Vagina (tissue), 2 donors: ENCODE data around the gene CACNA2D1.

Experiments
- POLR2A ChIP-seq, 2 donors: fragments of 450-650 bp; IDR thresholded peaks; one replicate each; pipeline ENCODE4 v1.6.1; 2017; ENCODE audit warnings: antibody characterized with exemption in 2 of 2, mild to moderate bottlenecking in 2 of 2, moderate library complexity in 2 of 2
- POLR2AphosphoS5 ChIP-seq, 2 donors: sonication (generic); formaldehyde crosslinking; IDR thresholded peaks; one replicate each; pipeline ENCODE4 v1.9.0; 2017; ENCODE audit warnings: antibody characterized with exemption in 2 of 2, mild to moderate bottlenecking in 2 of 2, low read depth in 1 of 2; ENCODE audit not compliant: insufficient read depth in 1 of 2
- TF ChIP-seq, protein P1 (sequence below), 3 experiments: fragments of 450-650 bp in 2 of 3; fragments of 200-600 bp in 1 of 3; sonication (generic) in 1 of 3; IDR thresholded peaks; one replicate each; pipeline ENCODE4 v1.5.1; 2017 to 2019; ENCODE audit warnings: antibody characterized with exemption in 3 of 3, mild to moderate bottlenecking in 2 of 3, moderate library complexity in 2 of 3

DNA sequence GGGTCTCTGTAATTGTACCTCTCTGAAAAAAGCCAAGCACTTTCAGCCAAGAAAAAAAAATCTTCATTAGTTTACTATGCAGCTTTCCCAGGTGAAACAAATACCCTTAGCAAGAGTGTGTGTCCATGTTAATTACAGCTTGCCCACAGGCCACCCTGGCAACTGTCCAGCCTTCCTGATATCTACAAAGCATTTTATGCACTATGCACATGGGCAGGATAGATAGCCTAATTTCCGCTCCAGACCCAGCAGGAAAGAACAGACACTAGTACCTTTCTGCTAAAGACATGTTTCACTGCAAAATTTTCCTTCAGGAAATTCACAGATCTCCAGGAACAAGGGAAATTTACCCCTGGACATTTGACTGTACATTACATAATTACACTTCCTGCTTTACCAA lies 24.4 kb downstream of the CACNA2D1 start:
- TF ChIP-seq, protein P1, sequence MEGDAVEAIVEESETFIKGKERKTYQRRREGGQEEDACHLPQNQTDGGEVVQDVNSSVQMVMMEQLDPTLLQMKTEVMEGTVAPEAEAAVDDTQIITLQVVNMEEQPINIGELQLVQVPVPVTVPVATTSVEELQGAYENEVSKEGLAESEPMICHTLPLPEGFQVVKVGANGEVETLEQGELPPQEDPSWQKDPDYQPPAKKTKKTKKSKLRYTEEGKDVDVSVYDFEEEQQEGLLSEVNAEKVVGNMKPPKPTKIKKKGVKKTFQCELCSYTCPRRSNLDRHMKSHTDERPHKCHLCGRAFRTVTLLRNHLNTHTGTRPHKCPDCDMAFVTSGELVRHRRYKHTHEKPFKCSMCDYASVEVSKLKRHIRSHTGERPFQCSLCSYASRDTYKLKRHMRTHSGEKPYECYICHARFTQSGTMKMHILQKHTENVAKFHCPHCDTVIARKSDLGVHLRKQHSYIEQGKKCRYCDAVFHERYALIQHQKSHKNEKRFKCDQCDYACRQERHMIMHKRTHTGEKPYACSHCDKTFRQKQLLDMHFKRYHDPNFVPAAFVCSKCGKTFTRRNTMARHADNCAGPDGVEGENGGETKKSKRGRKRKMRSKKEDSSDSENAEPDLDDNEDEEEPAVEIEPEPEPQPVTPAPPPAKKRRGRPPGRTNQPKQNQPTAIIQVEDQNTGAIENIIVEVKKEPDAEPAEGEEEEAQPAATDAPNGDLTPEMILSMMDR (IDR thresholded peaks at IDR 0.05): no peak
- TF ChIP-seq POLR2AphosphoS5 (IDR thresholded peaks at IDR 0.05; ENCODE audit: insufficient read depth in 1 of 2, low read depth in 1 of 2) (no peak), POLR2A (IDR thresholded peaks at IDR 0.05) (no peak)
